Panc1 (cell line): ENCODE results near the gene CEP97. TPM values are rescaled to one million over a fixed set of nuclear protein-coding genes. Genes with fewer than 3 reads are reported as not detected.

ENCODE experiments used
- ATAC-seq: fragments of 200-7000 bp; cut with Tn5 transposase; 2 replicates; pipeline ENCODE4 v1.9.1; 2020; ENCODE audit warnings: mild to moderate bottlenecking, moderate library complexity
- BruUV-seq: library from RNA; stranded (reverse); fragments of 400-500 nt; replicated peaks from 2 replicates; lab custom pipeline; 2021; lab: Mats Ljungman, UMichigan
- CTCF ChIA-PET: fragments of 300-600 bp; sonication (Branson Sonifier 250); formaldehyde crosslinking; loops from one replicate; lab custom pipeline; 2022; ENCODE audit warnings: antibody characterized with exemption; lab: Charles Lee
- POLR2A ChIA-PET: fragments of 300-600 bp; sonication (Branson Sonifier 250); formaldehyde crosslinking; loops from one replicate; lab custom pipeline; 2022; ENCODE audit warnings: antibody characterized with exemption; lab: Charles Lee
- DNase-seq: peaks from one replicate; pipeline ENCODE4 v3.0.0-alpha.2; 2010; ENCODE audit warnings: low read depth, low spot score
- H3K27ac ChIP-seq: 2 replicates; pipeline ENCODE4 v1.5.1; 2011; ENCODE audit warnings: mild to moderate bottlenecking, low read length, inconsistent platforms
- H3K27me3 ChIP-seq: fragments of 200-500 bp; sonication (Bioruptor generic); 2 replicates; pipeline ENCODE4 v1.6.0; 2014; ENCODE audit warnings: low read length, inconsistent platforms; ENCODE audit not compliant: control insufficient read depth, insufficient read depth
- H3K36me3 ChIP-seq: fragments of 200-500 bp; sonication (Bioruptor generic); 2 replicates; pipeline ENCODE4 v1.5.1; 2014; ENCODE audit warnings: inconsistent platforms, mild to moderate bottlenecking, low read length, moderate library complexity; ENCODE audit not compliant: control insufficient read depth, insufficient read depth
- H3K4me1 ChIP-seq: 2 replicates; pipeline ENCODE4 v1.5.1; 2011; ENCODE audit warnings: inconsistent platforms, mild to moderate bottlenecking, low read length, moderate library complexity; ENCODE audit not compliant: control insufficient read depth, insufficient read depth
- H3K4me3 ChIP-seq, 2 experiments: 2 replicates each; pipeline ENCODE4 v1.5.1; 2011 to 2012; ENCODE audit warnings: low read depth in 2 of 2, low read length in 2 of 2, mild to moderate bottlenecking in 2 of 2, inconsistent platforms in 1 of 2, moderate library complexity in 1 of 2
- H3K9me3 ChIP-seq: fragments of 200-500 bp; sonication (Bioruptor generic); 2 replicates; pipeline ENCODE4 v1.5.1; 2014; ENCODE audit warnings: low read depth, mild to moderate bottlenecking, inconsistent platforms, low read length, moderate library complexity; ENCODE audit not compliant: control insufficient read depth, insufficient read depth
- POLR2AphosphoS5 ChIP-seq: IDR thresholded peaks from 2 replicates; pipeline ENCODE4 v1.6.1; 2012; ENCODE audit warnings: mild to moderate bottlenecking, low read depth, low read length, moderate library complexity
- SIN3A ChIP-seq: IDR thresholded peaks from 2 replicates; pipeline ENCODE4 v1.6.1; 2012; ENCODE audit warnings: low read depth, mild to moderate bottlenecking, low read length, moderate library complexity, borderline replicate concordance; ENCODE audit not compliant: insufficient read depth
- TCF7L2 ChIP-seq: IDR thresholded peaks from 2 replicates; pipeline ENCODE4 v1.6.1; 2011; ENCODE audit warnings: mild to moderate bottlenecking, low read depth, low read length, inconsistent platforms
- in situ Hi-C: cut with HindIII; loops from 2 replicates; pipeline ENCODE4 v1.10.0; 2016; ENCODE audit warnings: low sequenced_read_pairs, low pct_unique_long_range_greater_than_20kb
- intact Hi-C: fragments of 100-400 bp; cut with micrococcal nuclease; formaldehyde crosslinking; loops from one replicate; pipeline ENCODE4 v1.10.0; 2022; ENCODE audit not compliant: unreplicated experiment
- total RNA-seq: library from RNA; stranded (reverse); gene quantifications from one replicate; pipeline ENCODE4 v1.2.1, GENCODE V29; 2021; ENCODE audit not compliant: unreplicated experiment
- TF ChIP-seq, protein P1 (sequence below): fragments of 450-650 bp; IDR thresholded peaks from 2 replicates; pipeline ENCODE4 v1.5.1; 2017; ENCODE audit warnings: mild to moderate bottlenecking
- TF ChIP-seq, protein P2 (sequence below), 2 experiments: IDR thresholded peaks; 2 replicates each; pipeline ENCODE4 v1.6.1; 2011 to 2012; ENCODE audit warnings: low read depth in 2 of 2, control low read depth in 1 of 2, low read length in 1 of 2, mild to moderate bottlenecking in 1 of 2, moderate library complexity in 1 of 2; ENCODE audit not compliant: insufficient read depth in 1 of 2

CEP97 gene
- total RNA-seq, 1 experiment from 2014 or later, result 17.4 TPM

DNA sequence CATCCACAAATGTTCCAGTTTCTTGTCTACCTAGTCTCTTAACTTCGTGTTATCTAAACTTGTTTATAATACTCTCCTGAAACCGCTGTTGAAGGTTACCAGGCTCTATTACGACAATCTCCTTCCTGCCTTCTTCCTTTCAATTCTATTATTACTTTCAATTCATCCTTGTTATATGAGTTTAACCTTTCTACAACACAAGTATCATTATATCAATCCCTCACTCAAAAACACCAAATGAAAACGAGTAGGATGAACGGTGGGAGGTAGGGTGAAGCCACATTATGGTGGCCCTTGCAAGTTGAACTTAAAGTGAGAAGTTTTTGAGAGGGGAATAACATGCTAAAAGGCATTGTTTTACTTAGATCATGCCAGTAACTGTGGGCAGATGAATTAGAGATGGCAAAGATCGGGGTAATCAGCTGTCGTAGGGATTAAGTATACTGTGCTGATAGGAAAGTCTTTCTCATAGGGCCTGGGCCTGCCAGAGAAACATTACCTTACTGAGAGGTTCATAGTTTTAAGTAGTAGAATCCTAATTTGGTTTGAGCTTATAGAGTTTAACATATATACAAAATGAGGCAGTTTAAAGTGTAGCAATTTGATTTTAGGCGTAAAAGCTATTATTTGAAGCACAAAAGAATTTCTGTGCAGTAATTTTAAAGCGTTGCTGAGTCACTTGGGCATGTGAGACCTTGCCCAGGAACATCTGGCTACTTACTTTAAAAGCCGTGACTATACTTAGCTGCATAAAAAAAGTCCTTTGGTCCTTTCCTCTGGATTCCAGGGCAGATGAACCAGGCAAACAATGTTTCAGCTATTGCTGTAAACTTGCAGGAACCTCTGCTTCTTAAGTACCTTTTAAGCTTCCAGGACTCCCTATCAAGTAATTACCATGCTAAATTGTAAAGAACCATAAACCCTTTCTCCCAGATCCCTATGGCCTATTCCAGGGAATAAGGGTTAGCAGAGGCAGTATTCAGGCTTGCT, 3.3 kb upstream of the CEP97 start:
- TF ChIP-seq, protein P1, sequence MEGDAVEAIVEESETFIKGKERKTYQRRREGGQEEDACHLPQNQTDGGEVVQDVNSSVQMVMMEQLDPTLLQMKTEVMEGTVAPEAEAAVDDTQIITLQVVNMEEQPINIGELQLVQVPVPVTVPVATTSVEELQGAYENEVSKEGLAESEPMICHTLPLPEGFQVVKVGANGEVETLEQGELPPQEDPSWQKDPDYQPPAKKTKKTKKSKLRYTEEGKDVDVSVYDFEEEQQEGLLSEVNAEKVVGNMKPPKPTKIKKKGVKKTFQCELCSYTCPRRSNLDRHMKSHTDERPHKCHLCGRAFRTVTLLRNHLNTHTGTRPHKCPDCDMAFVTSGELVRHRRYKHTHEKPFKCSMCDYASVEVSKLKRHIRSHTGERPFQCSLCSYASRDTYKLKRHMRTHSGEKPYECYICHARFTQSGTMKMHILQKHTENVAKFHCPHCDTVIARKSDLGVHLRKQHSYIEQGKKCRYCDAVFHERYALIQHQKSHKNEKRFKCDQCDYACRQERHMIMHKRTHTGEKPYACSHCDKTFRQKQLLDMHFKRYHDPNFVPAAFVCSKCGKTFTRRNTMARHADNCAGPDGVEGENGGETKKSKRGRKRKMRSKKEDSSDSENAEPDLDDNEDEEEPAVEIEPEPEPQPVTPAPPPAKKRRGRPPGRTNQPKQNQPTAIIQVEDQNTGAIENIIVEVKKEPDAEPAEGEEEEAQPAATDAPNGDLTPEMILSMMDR, result no peak
- TF ChIP-seq SIN3A, result no peak
- TF ChIP-seq, protein P2, sequence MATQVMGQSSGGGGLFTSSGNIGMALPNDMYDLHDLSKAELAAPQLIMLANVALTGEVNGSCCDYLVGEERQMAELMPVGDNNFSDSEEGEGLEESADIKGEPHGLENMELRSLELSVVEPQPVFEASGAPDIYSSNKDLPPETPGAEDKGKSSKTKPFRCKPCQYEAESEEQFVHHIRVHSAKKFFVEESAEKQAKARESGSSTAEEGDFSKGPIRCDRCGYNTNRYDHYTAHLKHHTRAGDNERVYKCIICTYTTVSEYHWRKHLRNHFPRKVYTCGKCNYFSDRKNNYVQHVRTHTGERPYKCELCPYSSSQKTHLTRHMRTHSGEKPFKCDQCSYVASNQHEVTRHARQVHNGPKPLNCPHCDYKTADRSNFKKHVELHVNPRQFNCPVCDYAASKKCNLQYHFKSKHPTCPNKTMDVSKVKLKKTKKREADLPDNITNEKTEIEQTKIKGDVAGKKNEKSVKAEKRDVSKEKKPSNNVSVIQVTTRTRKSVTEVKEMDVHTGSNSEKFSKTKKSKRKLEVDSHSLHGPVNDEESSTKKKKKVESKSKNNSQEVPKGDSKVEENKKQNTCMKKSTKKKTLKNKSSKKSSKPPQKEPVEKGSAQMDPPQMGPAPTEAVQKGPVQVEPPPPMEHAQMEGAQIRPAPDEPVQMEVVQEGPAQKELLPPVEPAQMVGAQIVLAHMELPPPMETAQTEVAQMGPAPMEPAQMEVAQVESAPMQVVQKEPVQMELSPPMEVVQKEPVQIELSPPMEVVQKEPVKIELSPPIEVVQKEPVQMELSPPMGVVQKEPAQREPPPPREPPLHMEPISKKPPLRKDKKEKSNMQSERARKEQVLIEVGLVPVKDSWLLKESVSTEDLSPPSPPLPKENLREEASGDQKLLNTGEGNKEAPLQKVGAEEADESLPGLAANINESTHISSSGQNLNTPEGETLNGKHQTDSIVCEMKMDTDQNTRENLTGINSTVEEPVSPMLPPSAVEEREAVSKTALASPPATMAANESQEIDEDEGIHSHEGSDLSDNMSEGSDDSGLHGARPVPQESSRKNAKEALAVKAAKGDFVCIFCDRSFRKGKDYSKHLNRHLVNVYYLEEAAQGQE (IDR thresholded peaks at IDR 0.05; ENCODE audit: insufficient read depth in 1 of 2, low read depth in 2 of 2, low read length in 1 of 2), result no peak
- in situ Hi-C loops (no loop called here), intact Hi-C loops (no loop called here)
- BruUV-seq, result no TSS peak
- ChIA-PET POLR2A (no interaction called here), CTCF (interaction anchor here (0.6 kb wide), 1 partner anchor 455 kb away, joined by 10 read pairs; no protein-coding TSS in a partner anchor)
- no peaks in the 10 kb centered on the region; the same call in 1 of the 2 replicates for H3K36me3 ChIP-seq
- no peaks in the 10 kb centered on the region for H3K27me3 ChIP-seq
- H3K9me3 ChIP-seq, result no peaks in the 10 kb centered on the region
- DNase-seq, result no peak
- no peak overlapping the region for H3K27ac ChIP-seq
- H3K4me1 ChIP-seq, result peaks cover 4% of the 10 kb centered on the region; the same call in 1 of the 2 replicates
- H3K4me3 ChIP-seq, result no peak overlapping the region
- no peak for ATAC-seq

DNA sequence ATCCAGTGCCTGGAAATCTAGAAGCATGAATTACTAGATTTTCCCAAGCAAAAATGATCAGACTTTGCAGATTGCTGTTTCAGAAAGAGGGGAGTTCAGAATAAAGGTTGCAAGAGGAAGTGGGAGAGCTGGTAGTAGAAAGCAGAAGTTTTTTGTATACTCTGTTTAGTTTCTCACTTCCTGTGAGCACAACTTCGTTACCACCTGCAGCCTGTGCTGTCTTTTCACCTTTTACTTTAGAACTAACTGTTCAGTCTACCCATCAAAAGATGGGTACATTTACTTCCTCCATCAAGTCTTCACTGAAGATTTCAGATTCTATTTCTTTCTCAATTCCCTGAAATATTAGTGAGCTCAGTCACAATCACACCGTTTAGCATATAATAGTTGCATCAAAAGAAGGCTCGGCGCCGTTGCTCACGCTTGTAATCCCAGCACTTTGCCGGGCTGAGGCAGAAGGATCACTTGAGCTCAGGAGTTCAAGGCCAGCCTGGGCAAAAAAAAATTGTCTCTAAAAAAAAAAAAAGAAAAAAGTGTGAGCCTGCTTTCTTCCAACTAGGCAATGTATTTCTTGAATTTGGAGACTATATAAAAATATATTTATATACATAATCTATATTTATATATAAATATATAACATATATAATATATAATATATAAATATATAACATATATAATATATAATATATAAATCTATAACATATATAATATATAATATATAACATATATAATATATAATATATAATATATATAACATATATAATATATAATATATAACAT, 1.8 kb upstream of the CEP97 start:
- no peaks in the 10 kb centered on the region for H3K9me3 ChIP-seq
- ChIA-PET POLR2A (no interaction called here), CTCF (interaction anchor here (0.6 kb wide), 1 partner anchor 23 kb away, joined by 3 read pairs; no protein-coding TSS in a partner anchor)
- no peak overlapping the region for H3K4me3 ChIP-seq
- H3K4me1 ChIP-seq, result peaks cover 13% of the 10 kb centered on the region; the same call in 1 of the 2 replicates
- TF ChIP-seq, protein P1, result no peak
- TF ChIP-seq POLR2AphosphoS5 (no peak), SIN3A (no peak), TCF7L2 (no peak)
- TF ChIP-seq, protein P2 (IDR thresholded peaks at IDR 0.05; ENCODE audit: insufficient read depth in 1 of 2, low read depth in 2 of 2, low read length in 1 of 2), result no peak
- ATAC-seq (no peak), DNase-seq (no peak)
- peaks cover 8% of the 10 kb centered on the region for H3K36me3 ChIP-seq
- no peak overlapping the region for H3K27ac ChIP-seq
- in situ Hi-C loops, result no loop called here
- no TSS peak for BruUV-seq
- no peaks in the 10 kb centered on the region for H3K27me3 ChIP-seq
- intact Hi-C loops, result no loop called here
